KMS-11 (cell line): Measurements from ENCODE around the gene ARGLU1.
A peak's percentile ranks its signal among the peaks of the same experiment; 100 is the strongest.

Source experiments
- H2AFZ ChIP-seq: fragments of 200-600 bp; sonication (generic); 2 replicates; pipeline ENCODE4 v1.6.1; 2016; ENCODE audit warnings: antibody characterized with exemption, mixed run types, low read depth
- H3K27ac ChIP-seq: fragments of 200-600 bp; sonication (generic); 2 replicates; pipeline ENCODE4 v1.6.1; 2016; ENCODE audit warnings: mild to moderate bottlenecking, mixed run types
- H3K27me3 ChIP-seq: fragments of 200-600 bp; sonication (generic); 2 replicates; pipeline ENCODE4 v1.6.1; 2017; ENCODE audit warnings: mild to moderate bottlenecking, low read depth, mixed run types, moderate library complexity; ENCODE audit not compliant: insufficient read depth
- H3K36me3 ChIP-seq: fragments of 200-600 bp; sonication (generic); 2 replicates; pipeline ENCODE4 v1.6.1; 2017; ENCODE audit warnings: mild to moderate bottlenecking, mixed run types; ENCODE audit not compliant: insufficient read depth
- H3K4me1 ChIP-seq: fragments of 200-600 bp; sonication (generic); 2 replicates; pipeline ENCODE4 v1.6.1; 2016; ENCODE audit warnings: mild to moderate bottlenecking, low read depth, mixed run types; ENCODE audit not compliant: poor library complexity, severe bottlenecking
- H3K4me2 ChIP-seq: fragments of 200-600 bp; sonication (generic); 2 replicates; pipeline ENCODE4 v1.7.0; 2016; ENCODE audit warnings: mild to moderate bottlenecking, mixed run types
- H3K4me3 ChIP-seq: fragments of 200-600 bp; sonication (generic); IDR thresholded peaks from 2 replicates; pipeline ENCODE4 v1.6.1; 2017; ENCODE audit warnings: low read depth, low read length, mixed read lengths; ENCODE audit not compliant: insufficient read depth
- H3K79me2 ChIP-seq: fragments of 200-600 bp; sonication (generic); 2 replicates; pipeline ENCODE4 v1.6.1; 2016; ENCODE audit warnings: low read depth, mixed run types; ENCODE audit not compliant: insufficient read depth
- H3K9ac ChIP-seq: fragments of 200-600 bp; sonication (generic); 2 replicates; pipeline ENCODE4 v1.6.1; 2016; ENCODE audit warnings: mild to moderate bottlenecking, mixed run types
- H4K20me1 ChIP-seq: fragments of 200-600 bp; sonication (generic); 2 replicates; pipeline ENCODE4 v1.6.1; 2016; ENCODE audit warnings: mild to moderate bottlenecking, mixed run types; ENCODE audit not compliant: insufficient read depth
- TF ChIP-seq, protein P1 (sequence below): fragments of 200-600 bp; sonication (generic); conservative IDR thresholded peaks from 2 replicates; pipeline ENCODE4 v1.6.1; 2017; ENCODE audit warnings: low read depth, mild to moderate bottlenecking, antibody characterized with exemption, low read length, moderate library complexity, mixed read lengths

Gene ARGLU1

GRCh38 chr13:106567474-106568298 lies at the start of gene ARGLU1:
TSS of gene ARGLU1 (minus strand) at chr13:106568137. CDS start at chr13:106567919, 218 bp downstream.
- TF ChIP-seq, protein P1, sequence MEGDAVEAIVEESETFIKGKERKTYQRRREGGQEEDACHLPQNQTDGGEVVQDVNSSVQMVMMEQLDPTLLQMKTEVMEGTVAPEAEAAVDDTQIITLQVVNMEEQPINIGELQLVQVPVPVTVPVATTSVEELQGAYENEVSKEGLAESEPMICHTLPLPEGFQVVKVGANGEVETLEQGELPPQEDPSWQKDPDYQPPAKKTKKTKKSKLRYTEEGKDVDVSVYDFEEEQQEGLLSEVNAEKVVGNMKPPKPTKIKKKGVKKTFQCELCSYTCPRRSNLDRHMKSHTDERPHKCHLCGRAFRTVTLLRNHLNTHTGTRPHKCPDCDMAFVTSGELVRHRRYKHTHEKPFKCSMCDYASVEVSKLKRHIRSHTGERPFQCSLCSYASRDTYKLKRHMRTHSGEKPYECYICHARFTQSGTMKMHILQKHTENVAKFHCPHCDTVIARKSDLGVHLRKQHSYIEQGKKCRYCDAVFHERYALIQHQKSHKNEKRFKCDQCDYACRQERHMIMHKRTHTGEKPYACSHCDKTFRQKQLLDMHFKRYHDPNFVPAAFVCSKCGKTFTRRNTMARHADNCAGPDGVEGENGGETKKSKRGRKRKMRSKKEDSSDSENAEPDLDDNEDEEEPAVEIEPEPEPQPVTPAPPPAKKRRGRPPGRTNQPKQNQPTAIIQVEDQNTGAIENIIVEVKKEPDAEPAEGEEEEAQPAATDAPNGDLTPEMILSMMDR = no peak
- H3K4me2 ChIP-seq = peak within 1 kb of the TSS; percentile 86
- H4K20me1 ChIP-seq = peaks cover 36% of the 10 kb centered on the region
- H3K9ac ChIP-seq = peak within 1 kb of the TSS; percentile 88
- peaks cover 35% of the 10 kb centered on the region for H3K4me1 ChIP-seq
- peak within 1 kb of the TSS; percentile 85 for H3K27ac ChIP-seq
- peaks cover 44% of the 10 kb centered on the region for H3K79me2 ChIP-seq
- no peaks in the 10 kb centered on the region for H3K36me3 ChIP-seq
- H3K4me3 ChIP-seq = no peak within 1 kb of the TSS
- H3K27me3 ChIP-seq = no peaks in the 10 kb centered on the region
- peak within 1 kb of the TSS; percentile 79 for H2AFZ ChIP-seq

DNA sequence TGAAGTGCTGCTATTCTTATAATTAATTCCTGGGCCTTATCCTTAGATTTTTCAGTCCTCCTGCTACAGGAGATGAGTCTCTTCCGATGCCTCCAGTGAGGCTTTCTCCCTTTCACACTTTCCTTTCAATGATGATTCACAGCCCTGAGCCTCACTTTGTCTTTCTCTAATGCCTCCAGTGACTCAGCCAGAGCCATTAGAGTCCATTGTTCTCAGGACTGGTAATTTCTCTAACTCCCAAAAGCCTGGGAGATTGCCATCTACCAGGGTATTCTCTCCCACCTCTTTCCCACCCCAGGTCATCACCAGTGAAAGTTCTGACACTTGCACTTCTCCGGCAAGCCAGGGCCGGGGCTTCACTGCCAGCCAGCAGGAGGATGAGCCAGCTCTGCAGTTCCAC lies 49.6 kb upstream of the ARGLU1 start:
- Histone ChIP-seq H3K27ac (no peak overlapping the region), H3K4me1 (no peaks in the 10 kb centered on the region), H3K4me3 (no peak overlapping the region), H3K9ac (no peak overlapping the region), H3K4me2 (no peak overlapping the region), H4K20me1 (no peaks in the 10 kb centered on the region), H3K27me3 (no peaks in the 10 kb centered on the region), H3K79me2 (no peaks in the 10 kb centered on the region), H2AFZ (no peak overlapping the region), H3K36me3 (no peaks in the 10 kb centered on the region)
- TF ChIP-seq, protein P1 = no peak

- no peaks in the 10 kb centered on the region for H3K79me2 ChIP-seq
Measured at GRCh38 chr13:106616729-106617128, 48.8 kb upstream of the ARGLU1 start.

GRCh38 chr13:106614874-106615273 lies 46.9 kb upstream of the ARGLU1 start:
- Histone ChIP-seq H2AFZ (no peak overlapping the region), H3K27ac (no peak overlapping the region), H3K36me3 (no peaks in the 10 kb centered on the region), H3K9ac (no peak overlapping the region), H3K4me1 (no peaks in the 10 kb centered on the region), H3K4me2 (no peak overlapping the region), H3K4me3 (no peak overlapping the region), H3K79me2 (no peaks in the 10 kb centered on the region), H3K27me3 (no peaks in the 10 kb centered on the region), H4K20me1 (no peaks in the 10 kb centered on the region)
- TF ChIP-seq, protein P1 = no peak

More at GRCh38 chr13:106616729-106617128, 48.8 kb upstream of the ARGLU1 start:
- no peak overlapping the region for H3K4me2 ChIP-seq
- H3K27ac ChIP-seq = no peak overlapping the region
- no peaks in the 10 kb centered on the region for H3K4me1 ChIP-seq
- H4K20me1 ChIP-seq = no peaks in the 10 kb centered on the region
- H3K36me3 ChIP-seq = no peaks in the 10 kb centered on the region
- H2AFZ ChIP-seq = no peak overlapping the region
- H3K4me3 ChIP-seq = no peak overlapping the region
- TF ChIP-seq, protein P1 = no peak
- H3K9ac ChIP-seq = no peak overlapping the region
- H3K27me3 ChIP-seq = no peaks in the 10 kb centered on the region
